Ecto neural progenitor cell (in vitro differentiated cells): ENCODE results near the gene SLC27A1.
"Not testable (repeated sequence)": the region's sequence is repeated elsewhere in the genome, so short reads cannot be mapped to it uniquely, and the experiment has no call there.

ENCODE experiments used
- DNase-seq: peaks from one replicate; pipeline ENCODE4 v3.0.0-alpha.2; 2018; ENCODE audit warnings: low spot score

Gene SLC27A1

GRCh38 chr19:17487284-17488121, 17.2 kb downstream of the SLC27A1 start:
- DNase-seq, result no peak

GRCh38 chr19:17488593-17489391, 18.5 kb downstream of the SLC27A1 start:
- DNase-seq, result peak; percentile 92

GRCh38 chr19:17489392-17490030, 19.2 kb downstream of the SLC27A1 start:
- no peak for DNase-seq

- DNase-seq, result no peak
Observed at GRCh38 chr19:17490411-17490810, 20.1 kb downstream of the SLC27A1 start.

GRCh38 chr19:17491287-17491686, 21.0 kb downstream of the SLC27A1 start:
- no peak for DNase-seq

GRCh38 chr19:17495639-17496296, 25.4 kb downstream of the SLC27A1 start:
- DNase-seq, result no peak

- DNase-seq, result peak; percentile 87
Observed at GRCh38 chr19:17496337-17496997, 26.1 kb downstream of the SLC27A1 start.

- DNase-seq, result no peak
Observed at GRCh38 chr19:17497149-17497798, 26.9 kb downstream of the SLC27A1 start.

- DNase-seq, result not testable (repeated sequence)
Observed at GRCh38 chr19:17499025-17499424, 28.7 kb downstream of the SLC27A1 start.

GRCh38 chr19:17499648-17500446, 29.5 kb downstream of the SLC27A1 start:
- no peak for DNase-seq

- DNase-seq, result no peak
Observed at GRCh38 chr19:17500447-17501198, 30.3 kb downstream of the SLC27A1 start.

- DNase-seq, result no peak
Observed at GRCh38 chr19:17503240-17503639, 32.9 kb downstream of the SLC27A1 start.

- DNase-seq, result no peak
Observed at GRCh38 chr19:17504030-17504429, 33.7 kb downstream of the SLC27A1 start.

GRCh38 chr19:17504456-17504855, 34.1 kb downstream of the SLC27A1 start:
- no peak for DNase-seq

- no peak for DNase-seq
Observed at GRCh38 chr19:17505223-17505622, 34.9 kb downstream of the SLC27A1 start.

- no peak for DNase-seq
Observed at GRCh38 chr19:17506745-17507144, 36.4 kb downstream of the SLC27A1 start.

GRCh38 chr19:17508558-17508933, 38.2 kb downstream of the SLC27A1 start:
- DNase-seq, result not testable (repeated sequence)

GRCh38 chr19:17510220-17510993, 40.1 kb downstream of the SLC27A1 start:
- DNase-seq, result no peak
